C4-2B (cell line): ENCODE measurements around the gene CIAO3.

Experiments
- ZFX ChIP-seq: fragments of 450-650 bp; IDR thresholded peaks from 2 replicates; pipeline ENCODE4 v1.6.1; 2017
- TF ChIP-seq, protein P1 (sequence below): fragments of 450-650 bp; conservative IDR thresholded peaks from 2 replicates; pipeline ENCODE4 v1.5.1; 2017; ENCODE audit warnings: mild to moderate bottlenecking

DNA sequence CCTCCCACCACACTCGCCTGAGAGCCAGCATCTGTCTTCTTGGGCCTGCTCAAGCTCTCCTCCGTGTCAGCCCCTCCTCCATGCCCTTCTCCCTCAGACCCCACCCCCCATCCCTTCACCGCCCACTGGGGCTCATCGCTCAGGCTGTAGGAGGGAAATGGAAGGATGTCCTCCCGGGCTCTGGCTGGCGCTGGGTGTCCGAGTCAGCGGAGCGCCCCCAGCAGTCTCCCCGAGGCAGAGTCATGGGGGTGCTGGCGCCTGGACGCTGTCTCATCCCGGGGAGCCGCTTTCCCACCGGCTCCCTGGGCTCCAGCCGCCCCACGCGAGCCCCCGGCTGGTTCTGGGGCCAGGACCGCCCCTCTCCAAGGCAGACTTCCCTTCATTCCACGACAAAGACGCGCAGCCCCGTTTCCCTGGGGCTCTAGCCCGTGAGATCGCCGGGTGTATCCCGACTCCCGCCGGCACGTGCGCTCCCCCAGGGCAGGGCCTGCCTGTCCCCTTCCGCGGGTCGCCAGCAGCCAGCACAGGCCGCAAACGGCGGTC lies 20.3 kb downstream of the CIAO3 start:
- TF ChIP-seq, protein P1, sequence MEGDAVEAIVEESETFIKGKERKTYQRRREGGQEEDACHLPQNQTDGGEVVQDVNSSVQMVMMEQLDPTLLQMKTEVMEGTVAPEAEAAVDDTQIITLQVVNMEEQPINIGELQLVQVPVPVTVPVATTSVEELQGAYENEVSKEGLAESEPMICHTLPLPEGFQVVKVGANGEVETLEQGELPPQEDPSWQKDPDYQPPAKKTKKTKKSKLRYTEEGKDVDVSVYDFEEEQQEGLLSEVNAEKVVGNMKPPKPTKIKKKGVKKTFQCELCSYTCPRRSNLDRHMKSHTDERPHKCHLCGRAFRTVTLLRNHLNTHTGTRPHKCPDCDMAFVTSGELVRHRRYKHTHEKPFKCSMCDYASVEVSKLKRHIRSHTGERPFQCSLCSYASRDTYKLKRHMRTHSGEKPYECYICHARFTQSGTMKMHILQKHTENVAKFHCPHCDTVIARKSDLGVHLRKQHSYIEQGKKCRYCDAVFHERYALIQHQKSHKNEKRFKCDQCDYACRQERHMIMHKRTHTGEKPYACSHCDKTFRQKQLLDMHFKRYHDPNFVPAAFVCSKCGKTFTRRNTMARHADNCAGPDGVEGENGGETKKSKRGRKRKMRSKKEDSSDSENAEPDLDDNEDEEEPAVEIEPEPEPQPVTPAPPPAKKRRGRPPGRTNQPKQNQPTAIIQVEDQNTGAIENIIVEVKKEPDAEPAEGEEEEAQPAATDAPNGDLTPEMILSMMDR: no peak
- no peak for TF ChIP-seq ZFX
